CD4-positive, alpha-beta T cell treated with Interleukin-17A for 4 hours (primary cell): ENCODE measurements around the gene TBX21.
"Not testable (repeated sequence)": the region's sequence is repeated elsewhere in the genome, so short reads cannot be mapped to it uniquely, and the experiment has no call there.

Experiments used
- DNase-seq: peaks from one replicate; pipeline ENCODE4 v3.0.0-alpha.2; 2020; ENCODE audit warnings: mixed read lengths

Gene TBX21

DNA sequence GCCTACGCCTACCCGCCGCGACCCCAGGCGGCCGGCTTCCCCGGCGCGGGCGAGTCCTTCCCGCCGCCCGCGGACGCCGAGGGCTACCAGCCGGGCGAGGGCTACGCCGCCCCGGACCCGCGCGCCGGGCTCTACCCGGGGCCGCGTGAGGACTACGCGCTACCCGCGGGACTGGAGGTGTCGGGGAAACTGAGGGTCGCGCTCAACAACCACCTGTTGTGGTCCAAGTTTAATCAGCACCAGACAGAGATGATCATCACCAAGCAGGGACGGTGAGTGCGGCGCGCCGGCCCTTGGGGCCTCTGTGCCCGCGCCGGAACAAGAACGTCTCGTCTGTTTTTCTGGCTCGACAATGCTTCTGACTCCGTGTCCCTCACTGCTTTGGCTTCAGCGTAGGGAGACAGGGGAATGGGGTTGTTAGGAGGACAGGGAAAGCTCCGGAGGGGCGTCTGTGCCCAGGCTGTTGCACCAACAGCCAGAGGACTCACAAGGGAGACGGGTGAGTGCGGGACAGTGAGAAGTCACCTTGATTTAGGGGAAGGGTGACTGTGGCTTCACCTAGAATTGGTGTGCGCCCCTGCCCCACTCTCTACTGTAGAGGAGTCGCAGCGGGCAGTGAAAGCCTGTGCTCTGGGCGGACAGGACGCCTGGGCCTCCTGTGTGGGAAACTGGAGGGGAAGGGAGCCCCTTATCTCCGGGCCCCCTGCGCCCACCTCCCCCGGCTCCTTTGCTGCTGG, 806 bp downstream of the TBX21 start:
- peak; percentile 44 for DNase-seq

DNA sequence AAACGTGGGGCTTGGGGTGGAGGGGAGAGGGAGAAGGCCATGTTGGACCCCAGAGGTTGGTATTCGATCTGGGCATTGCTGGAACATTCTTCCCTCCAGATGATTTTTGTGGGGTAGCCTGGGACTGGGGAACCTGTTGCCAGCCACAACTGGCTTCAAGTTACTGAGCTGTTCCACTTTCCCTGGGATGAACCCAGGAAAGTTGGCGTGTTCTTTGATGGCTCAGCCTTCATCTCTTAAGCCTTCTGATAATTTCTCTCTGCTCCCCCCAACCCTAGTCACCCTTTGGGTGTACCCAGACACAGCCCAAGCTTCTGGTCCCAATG, 2.1 kb downstream of the TBX21 start:
- no peak for DNase-seq

DNA sequence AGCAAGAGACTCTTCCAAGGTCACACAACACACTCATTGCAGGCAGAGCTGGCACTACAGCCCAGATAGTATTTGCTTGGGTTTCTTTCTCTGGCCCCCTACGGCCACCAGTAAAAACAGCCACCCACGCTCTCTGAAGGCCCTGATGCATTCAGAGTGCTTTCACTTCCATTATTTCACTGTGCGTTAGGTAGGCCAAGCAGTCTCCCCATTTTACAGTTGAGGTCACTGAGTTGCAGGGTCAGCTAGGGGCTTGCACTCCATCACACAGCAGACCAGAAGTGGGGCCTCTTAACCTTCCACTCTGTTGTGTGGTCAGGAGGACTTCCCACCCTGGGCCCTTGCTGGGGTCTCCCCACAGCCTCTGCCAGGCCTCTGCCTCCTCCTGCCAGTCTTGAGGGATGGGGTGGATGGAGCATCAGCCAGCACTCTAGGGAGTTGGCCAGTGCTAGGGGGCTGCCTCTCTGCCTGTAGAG, 2.5 kb downstream of the TBX21 start:
- DNase-seq, result no peak

DNA sequence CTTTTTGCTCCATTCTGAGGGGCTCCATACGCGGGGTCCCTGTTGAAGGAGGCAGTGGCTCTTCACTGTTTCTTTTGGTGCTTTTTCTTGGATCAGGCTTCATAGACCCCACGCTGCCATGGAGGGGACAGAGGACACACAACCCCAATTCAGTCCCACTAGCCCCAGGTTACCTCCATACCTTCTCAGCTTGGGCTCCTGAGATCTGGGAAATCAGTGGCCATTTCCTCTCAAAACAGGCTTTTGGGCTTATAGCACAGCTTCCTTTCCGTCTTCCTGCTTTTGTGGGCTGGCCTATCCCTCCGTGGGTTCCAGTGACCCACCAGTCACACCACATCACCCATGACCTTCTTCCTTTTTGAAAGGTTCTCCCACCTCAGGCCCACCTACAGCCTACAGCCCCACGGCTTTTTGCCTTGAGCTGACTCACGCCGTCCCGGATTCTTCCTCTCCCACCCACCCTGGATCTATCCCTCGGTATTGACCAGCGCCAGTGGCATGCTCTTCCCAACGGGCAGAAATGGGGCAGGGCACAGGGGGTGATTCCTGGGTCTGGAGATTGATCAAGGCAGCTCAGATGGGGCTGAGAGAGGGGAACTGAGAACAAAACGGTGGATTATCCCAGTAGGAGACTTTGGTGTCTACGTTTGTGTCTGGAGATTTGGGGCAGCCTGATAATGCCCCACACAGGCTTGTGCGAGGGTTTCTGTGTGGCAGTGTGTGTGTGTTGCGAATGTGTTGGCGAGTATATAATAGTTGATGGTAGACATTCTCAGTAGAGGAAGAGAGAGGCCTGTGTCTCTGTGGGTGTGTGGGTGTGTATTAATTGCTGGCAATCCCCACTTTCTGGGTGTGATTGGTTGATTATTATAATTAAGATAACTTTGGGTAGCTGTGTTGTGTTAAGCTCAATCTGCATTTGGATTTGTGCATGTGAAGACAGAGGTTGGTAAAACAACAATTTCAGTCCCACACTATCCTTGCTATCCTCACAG, 3.8 kb downstream of the TBX21 start:
- no peak for DNase-seq

- no peak for DNase-seq
Measured at GRCh38 chr17:47738178-47738577, 5.1 kb downstream of the TBX21 start.

- no peak for DNase-seq
Measured at GRCh38 chr17:47739150-47739549, 6.1 kb downstream of the TBX21 start.

DNA sequence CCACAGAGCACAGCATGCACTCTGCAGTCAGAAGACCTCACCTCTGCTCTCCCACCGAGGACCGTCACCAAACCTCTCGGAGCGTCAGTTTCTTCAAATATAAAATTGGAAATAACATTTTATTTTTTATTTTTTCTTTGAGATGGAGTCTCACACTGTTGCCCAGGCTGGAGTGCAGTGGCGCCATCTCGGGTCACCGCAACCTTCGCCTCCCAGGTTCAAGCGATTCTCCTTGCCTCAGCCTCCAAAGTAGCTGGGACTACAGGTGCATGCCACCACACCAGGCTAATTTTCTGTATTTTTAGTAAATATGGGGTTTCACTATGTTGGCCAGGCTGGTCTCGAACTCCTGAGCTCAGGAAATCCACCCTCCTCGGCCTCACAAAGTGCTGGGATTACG, 6.9 kb downstream of the TBX21 start:
- DNase-seq, result not testable (repeated sequence)

DNA sequence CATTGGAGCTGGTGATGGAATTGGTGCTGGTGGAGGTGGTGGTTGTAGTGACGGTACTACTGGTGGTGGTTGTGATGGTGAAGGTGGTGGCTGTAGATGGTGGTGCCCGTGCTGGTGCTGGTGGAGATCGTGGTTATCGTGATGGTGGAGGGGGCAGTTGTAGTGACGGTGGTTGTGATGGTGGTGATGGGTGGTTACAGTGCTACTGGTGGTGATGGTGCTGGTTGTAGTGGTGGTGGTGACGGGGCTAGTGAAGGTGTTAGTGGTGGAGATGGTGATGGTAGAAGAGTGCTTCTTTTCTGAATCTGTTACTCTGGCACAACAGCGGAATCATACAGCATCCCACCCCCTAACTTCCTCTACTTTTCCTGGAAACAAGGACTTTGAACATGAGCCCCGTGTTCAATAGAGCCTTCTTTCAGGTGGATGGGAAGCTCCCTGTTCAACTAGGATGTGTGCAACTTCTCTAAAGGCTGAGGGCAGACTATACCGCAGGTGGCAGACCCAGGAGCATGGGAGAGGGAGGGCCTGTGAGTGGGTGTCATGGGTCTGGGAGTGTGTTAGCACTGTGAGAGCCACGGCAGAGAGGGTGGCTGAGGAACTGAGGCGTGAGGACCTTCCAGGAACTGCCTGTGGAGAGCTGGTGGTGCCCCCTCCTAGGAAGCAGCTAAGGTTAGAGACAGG, 8.2 kb downstream of the TBX21 start:
- no peak for DNase-seq

GRCh38 chr17:47741793-47742145, 8.7 kb downstream of the TBX21 start:
- no peak for DNase-seq

GRCh38 chr17:47742319-47743181, 9.5 kb downstream of the TBX21 start:
- DNase-seq, result peak; percentile 73

DNA sequence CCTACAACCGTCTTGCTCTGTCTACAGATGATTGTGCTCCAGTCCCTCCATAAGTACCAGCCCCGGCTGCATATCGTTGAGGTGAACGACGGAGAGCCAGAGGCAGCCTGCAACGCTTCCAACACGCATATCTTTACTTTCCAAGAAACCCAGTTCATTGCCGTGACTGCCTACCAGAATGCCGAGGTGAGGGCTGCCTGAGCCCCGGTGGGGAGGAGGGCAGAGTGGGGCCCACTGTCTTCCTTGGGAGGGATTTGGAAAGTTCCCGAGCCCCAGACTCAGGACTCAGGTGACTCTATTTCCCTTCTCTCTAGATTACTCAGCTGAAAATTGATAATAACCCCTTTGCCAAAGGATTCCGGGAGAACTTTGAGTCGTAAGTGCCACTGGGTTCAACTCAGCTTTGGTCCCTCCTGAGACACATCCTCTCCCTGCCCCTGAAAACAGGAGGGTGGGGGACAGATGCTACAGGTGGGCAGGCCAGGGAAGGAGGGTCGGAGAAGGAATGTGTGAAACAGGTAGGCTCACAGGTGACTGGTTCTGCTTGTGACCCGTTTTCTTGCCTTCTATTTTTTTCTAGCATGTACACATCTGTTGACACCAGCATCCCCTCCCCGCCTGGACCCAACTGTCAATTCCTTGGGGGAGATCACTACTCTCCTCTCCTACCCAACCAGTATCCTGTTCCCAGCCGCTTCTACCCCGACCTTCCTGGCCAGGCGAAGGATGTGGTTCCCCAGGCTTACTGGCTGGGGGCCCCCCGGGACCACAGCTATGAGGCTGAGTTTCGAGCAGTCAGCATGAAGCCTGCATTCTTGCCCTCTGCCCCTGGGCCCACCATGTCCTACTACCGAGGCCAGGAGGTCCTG, 11.4 kb downstream of the TBX21 start:
- no peak for DNase-seq

DNA sequence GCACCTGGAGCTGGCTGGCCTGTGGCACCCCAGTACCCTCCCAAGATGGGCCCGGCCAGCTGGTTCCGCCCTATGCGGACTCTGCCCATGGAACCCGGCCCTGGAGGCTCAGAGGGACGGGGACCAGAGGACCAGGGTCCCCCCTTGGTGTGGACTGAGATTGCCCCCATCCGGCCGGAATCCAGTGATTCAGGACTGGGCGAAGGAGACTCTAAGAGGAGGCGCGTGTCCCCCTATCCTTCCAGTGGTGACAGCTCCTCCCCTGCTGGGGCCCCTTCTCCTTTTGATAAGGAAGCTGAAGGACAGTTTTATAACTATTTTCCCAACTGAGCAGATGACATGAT, 12.0 kb downstream of the TBX21 start:
- no peak for DNase-seq

DNA sequence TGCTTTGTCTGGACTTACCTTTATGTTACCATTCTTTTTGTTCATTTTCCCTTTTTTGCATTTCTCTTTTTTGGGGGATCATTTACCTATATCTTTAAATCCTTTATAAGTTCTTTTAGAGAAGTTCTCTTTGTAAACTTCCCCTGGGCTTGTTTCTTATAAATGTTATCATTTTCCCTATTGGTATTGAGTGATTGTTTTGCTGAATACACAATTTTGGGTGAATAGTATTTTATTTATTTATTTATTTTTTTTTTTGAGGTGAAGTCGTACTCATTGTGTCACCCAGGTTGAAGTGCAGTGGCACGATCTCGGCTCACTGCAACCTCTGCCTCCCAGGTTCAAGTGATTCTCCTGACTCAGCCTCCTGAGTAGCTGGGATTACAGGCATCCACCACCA, 18.4 kb downstream of the TBX21 start:
- no peak for DNase-seq

DNA sequence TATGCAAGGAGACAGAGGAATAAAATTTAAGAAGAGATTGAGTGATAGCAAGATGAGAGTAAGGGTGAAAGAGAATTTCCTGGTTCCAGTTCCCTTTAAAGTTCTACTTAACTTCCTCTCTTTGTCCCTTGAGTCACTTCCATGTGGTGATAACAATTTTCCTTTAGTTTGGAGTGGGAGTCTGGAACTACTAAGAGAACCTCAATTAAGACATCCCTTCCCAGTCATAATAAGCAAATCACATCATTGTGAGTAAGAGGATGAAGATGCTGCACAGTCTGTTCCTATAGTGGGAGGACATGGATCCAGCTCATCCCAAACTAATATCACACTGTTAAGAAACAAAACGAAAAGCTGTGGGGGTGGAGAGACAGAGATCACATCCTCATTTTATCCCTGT, 24.4 kb downstream of the TBX21 start:
- no peak for DNase-seq

DNA sequence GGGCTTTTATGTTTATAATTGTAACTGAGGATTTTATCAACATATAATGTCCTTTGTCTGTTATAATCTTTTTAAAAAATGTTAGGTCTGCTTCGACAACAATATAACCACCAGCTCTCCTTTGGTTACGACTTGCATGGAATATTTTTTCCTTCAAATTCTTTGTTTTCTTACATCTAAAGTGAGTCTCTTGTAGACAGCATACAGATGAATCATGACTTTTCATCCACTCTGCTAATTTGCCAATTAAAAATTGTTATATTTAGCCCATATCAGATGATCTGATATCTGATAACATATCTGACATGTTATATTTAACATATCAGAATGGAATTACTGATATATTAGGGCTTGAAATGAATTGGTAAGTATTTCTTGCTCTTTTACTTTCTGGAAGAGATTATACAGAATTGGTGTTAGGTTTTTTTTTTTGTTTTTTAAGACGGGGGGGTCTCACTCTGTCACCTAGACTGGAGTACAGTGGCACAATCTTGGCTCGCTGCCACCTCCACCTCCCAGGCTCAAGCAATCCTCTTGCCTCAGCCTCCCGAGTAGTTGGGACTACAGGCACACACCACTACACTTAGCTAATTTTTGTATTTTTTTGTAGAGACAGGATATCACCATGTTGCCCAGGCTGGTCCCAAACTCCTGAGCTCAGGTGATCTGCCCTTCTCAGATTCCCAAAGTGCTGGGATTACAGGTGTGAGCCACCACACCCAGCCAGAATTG, 27.5 kb downstream of the TBX21 start:
- no peak for DNase-seq

DNA sequence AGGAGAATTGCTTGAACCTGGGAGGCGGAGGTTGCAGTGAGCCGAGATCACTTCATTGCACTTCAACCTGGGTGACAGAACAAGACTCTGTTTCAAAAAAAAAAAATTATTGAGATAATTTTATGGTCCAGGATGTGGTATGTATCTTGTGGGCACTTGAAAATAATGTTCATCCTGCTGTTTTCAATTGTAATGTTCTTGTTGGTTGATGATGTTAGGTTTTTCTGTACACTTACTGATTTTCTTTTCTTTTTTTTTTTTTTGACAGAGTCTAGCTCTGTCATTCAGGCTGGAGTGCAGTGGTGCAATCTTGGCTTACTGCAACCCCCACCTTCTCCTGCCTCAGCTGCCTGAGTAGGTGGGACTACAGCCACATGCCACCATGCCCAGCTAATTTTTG, 29.7 kb downstream of the TBX21 start:
- DNase-seq, result no peak

GRCh38 chr17:47763913-47764582, 31.0 kb downstream of the TBX21 start:
- no peak for DNase-seq

GRCh38 chr17:47773649-47774048, 40.6 kb downstream of the TBX21 start:
- DNase-seq, result not testable (repeated sequence)

DNA sequence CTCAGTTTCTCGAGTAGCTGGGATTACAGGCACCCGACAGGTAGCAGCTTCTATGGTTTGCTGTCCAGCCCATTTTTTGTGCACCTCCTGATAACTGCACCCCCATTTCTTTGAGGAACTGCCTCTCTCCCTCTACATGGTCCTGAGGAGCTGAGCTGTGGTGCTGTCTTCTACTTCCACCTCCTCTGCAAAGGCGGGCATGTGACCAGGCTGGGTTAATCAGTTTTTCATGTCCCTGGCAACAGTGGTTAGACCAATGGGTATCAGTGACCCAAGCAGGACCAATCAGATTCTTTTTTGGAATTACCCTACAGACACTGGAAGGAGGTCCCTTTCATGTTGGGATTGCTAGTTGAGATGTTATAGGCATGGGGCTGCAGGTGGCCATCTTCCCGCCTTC, 41.3 kb downstream of the TBX21 start:
- no peak for DNase-seq

DNA sequence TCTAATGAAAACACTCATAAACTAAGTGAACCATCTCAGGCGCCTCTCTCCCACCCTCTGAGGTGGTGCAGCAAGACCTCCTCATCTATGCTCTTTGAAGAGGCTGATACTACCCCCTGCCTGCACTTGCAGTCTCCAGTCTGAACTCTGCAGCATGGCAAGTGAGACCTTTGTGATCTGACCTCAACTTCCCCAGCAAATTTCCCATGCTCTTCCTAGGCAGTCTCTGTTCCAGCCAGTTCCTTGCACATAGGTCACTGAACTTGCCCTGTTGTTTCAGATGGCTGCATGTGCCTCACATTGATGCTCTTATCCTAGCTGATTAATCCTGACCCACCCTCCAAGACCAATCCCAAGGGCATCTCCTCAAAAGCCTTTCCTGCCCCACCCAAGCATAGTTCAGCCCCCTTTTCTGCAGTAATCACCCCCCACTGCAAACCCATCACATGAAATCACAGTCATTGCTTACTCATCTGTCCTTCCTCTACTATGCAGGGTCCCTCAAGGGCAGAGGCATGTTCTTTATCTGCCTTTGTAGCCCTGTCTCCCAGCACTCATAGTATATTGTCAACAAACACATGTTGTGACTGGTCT, 42.0 kb downstream of the TBX21 start:
- DNase-seq, result no peak
